H9 (cell line): ENCODE measurements around the gene UBE2N. TPM values are rescaled to one million over a fixed set of nuclear protein-coding genes. Genes with fewer than 3 reads are reported as not detected.

Experiments
- DNase-seq: peaks from one replicate; pipeline ENCODE4 v3.0.0-alpha.2; 2017
- H2AFZ ChIP-seq: one replicate; pipeline ENCODE4 v1.6.1; 2013; ENCODE audit warnings: mild to moderate bottlenecking, low read length, control low read depth, moderate library complexity
- H2AK5ac ChIP-seq: 2 replicates; pipeline ENCODE4 v1.6.1; 2013; ENCODE audit warnings: low read length, control low read depth, mixed read lengths; ENCODE audit not compliant: insufficient read length
- H2BK120ac ChIP-seq: one replicate; pipeline ENCODE4 v1.6.1; 2013; ENCODE audit warnings: low read depth, mild to moderate bottlenecking, low read length, control low read depth, inconsistent platforms; ENCODE audit not compliant: poor library complexity, severe bottlenecking
- H2BK12ac ChIP-seq: 2 replicates; pipeline ENCODE4 v1.6.1; 2013; ENCODE audit warnings: low read length, control low read depth, mixed read lengths, low read depth; ENCODE audit not compliant: insufficient read length
- H2BK15ac ChIP-seq: 2 replicates; pipeline ENCODE4 v1.6.1; 2013; ENCODE audit warnings: low read depth, low read length, control low read depth
- H2BK20ac ChIP-seq: one replicate; pipeline ENCODE4 v1.6.1; 2013; ENCODE audit warnings: low read depth, mild to moderate bottlenecking, low read length, control low read depth, inconsistent platforms; ENCODE audit not compliant: poor library complexity, severe bottlenecking
- H2BK5ac ChIP-seq: 2 replicates; pipeline ENCODE4 v1.6.1; 2013; ENCODE audit warnings: low read length, control low read depth, mixed read lengths; ENCODE audit not compliant: insufficient read length
- H3K14ac ChIP-seq: 2 replicates; pipeline ENCODE4 v1.6.1; 2013; ENCODE audit warnings: low read length, control low read depth; ENCODE audit not compliant: insufficient read depth
- H3K18ac ChIP-seq: 2 replicates; pipeline ENCODE4 v1.6.1; 2013; ENCODE audit warnings: low read depth, mild to moderate bottlenecking, mixed read lengths, low read length, control low read depth; ENCODE audit not compliant: insufficient read length
- H3K23ac ChIP-seq: 2 replicates; pipeline ENCODE4 v1.6.1; 2013; ENCODE audit warnings: low read length, control low read depth, mixed read lengths, low read depth; ENCODE audit not compliant: insufficient read length
- H3K23me2 ChIP-seq: 2 replicates; pipeline ENCODE4 v1.6.1; 2013; ENCODE audit warnings: low read depth, mild to moderate bottlenecking, mixed read lengths, low read length, control low read depth; ENCODE audit not compliant: insufficient read length, poor library complexity, severe bottlenecking
- H3K27ac ChIP-seq: 2 replicates; pipeline ENCODE4 v1.5.1; 2013; ENCODE audit warnings: low read length, control low read depth, mixed read lengths, low read depth; ENCODE audit not compliant: insufficient read length
- H3K27me3 ChIP-seq: 2 replicates; pipeline ENCODE4 v1.6.1; 2013; ENCODE audit warnings: low read length, control low read depth, inconsistent platforms; ENCODE audit not compliant: insufficient read depth
- H3K4ac ChIP-seq: 2 replicates; pipeline ENCODE4 v1.6.1; 2013; ENCODE audit warnings: low read depth, mild to moderate bottlenecking, control low read depth, inconsistent platforms, low read length, moderate library complexity
- H3K4me1 ChIP-seq: 2 replicates; pipeline ENCODE4 v1.6.1; 2013; ENCODE audit warnings: low read length, control low read depth, inconsistent platforms; ENCODE audit not compliant: insufficient read depth
- H3K4me2 ChIP-seq: 2 replicates; pipeline ENCODE4 v1.6.1; 2013; ENCODE audit warnings: low read length, control low read depth, mixed read lengths; ENCODE audit not compliant: insufficient read length, insufficient read depth
- H3K56ac ChIP-seq: 2 replicates; pipeline ENCODE4 v1.6.1; 2013; ENCODE audit warnings: low read depth, mild to moderate bottlenecking, mixed read lengths, low read length, control low read depth; ENCODE audit not compliant: insufficient read length
- H3K79me1 ChIP-seq: 2 replicates; pipeline ENCODE4 v1.6.1; 2013; ENCODE audit warnings: low read depth, mild to moderate bottlenecking, moderate library complexity, low read length, control low read depth, inconsistent platforms; ENCODE audit not compliant: insufficient read depth, poor library complexity, severe bottlenecking
- H3K79me2 ChIP-seq: 2 replicates; pipeline ENCODE4 v1.6.1; 2013; ENCODE audit warnings: low read length, control low read depth, inconsistent platforms; ENCODE audit not compliant: insufficient read depth
- H3K9ac ChIP-seq: 2 replicates; pipeline ENCODE4 v1.6.1; 2013; ENCODE audit warnings: low read length, control low read depth, mixed read lengths; ENCODE audit not compliant: insufficient read length; ENCODE audit errors: extremely low read depth
- H3K9me3 ChIP-seq: one replicate; pipeline ENCODE4 v1.6.1; 2013; ENCODE audit warnings: low read depth, low read length, inconsistent platforms; ENCODE audit not compliant: control insufficient read depth
- H3T11ph ChIP-seq: one replicate; pipeline ENCODE4 v1.6.1; 2013; ENCODE audit warnings: mild to moderate bottlenecking, low read length, control low read depth, inconsistent platforms
- H4K20me1 ChIP-seq: one replicate; pipeline ENCODE4 v1.6.1; 2013; ENCODE audit not compliant: control insufficient read depth, insufficient read length, insufficient read depth
- H4K5ac ChIP-seq: 2 replicates; pipeline ENCODE4 v1.6.1; 2013; ENCODE audit warnings: low read depth, mild to moderate bottlenecking, mixed read lengths, low read length, control low read depth; ENCODE audit not compliant: insufficient read length
- H4K8ac ChIP-seq: replicated peaks from 2 replicates; pipeline ENCODE4 v1.6.1; 2013; ENCODE audit warnings: low read length, control low read depth, mixed read lengths, low read depth; ENCODE audit not compliant: insufficient read length
- H4K91ac ChIP-seq: 2 replicates; pipeline ENCODE4 v1.6.1; 2013; ENCODE audit warnings: low read depth, mild to moderate bottlenecking, moderate library complexity, mixed read lengths, low read length, control low read depth; ENCODE audit not compliant: insufficient read length
- H3K27ac Mint-ChIP-seq, 3 experiments: 2 replicates in 2 of 3; 3 replicates in 1 of 3; pipeline ENCODE4 v1.8.0; 2020 to 2021; ENCODE audit warnings: mixed read lengths in 3 of 3, mild to moderate bottlenecking in 1 of 3, moderate library complexity in 1 of 3
- H3K27me3 Mint-ChIP-seq: 2 replicates; pipeline ENCODE4 v1.8.0; 2021; ENCODE audit warnings: low read depth, mild to moderate bottlenecking, moderate library complexity, mixed read lengths
- H3K36me3 Mint-ChIP-seq, 3 experiments: 2 replicates in 2 of 3; 3 replicates in 1 of 3; pipeline ENCODE4 v1.8.0; 2020 to 2021; ENCODE audit warnings: low read depth in 3 of 3, mixed read lengths in 3 of 3; ENCODE audit not compliant: insufficient read depth in 1 of 3
- H3K4me1 Mint-ChIP-seq, 2 experiments: 2 replicates each; pipeline ENCODE4 v1.8.0; 2020; ENCODE audit warnings: mixed read lengths in 2 of 2
- H3K4me3 Mint-ChIP-seq, 2 experiments: 2 replicates in 1 of 2; 3 replicates in 1 of 2; pipeline ENCODE4 v1.8.0; 2020 to 2021; ENCODE audit warnings: mild to moderate bottlenecking in 2 of 2, mixed read lengths in 2 of 2, moderate library complexity in 1 of 2
- H3K9me3 Mint-ChIP-seq, 2 experiments: 2 replicates in 1 of 2; 3 replicates in 1 of 2; pipeline ENCODE4 v1.8.0; 2020; ENCODE audit warnings: mild to moderate bottlenecking in 2 of 2, mixed read lengths in 2 of 2, moderate library complexity in 1 of 2
- CTCF ChIP-seq: fragments of 200-600 bp; sonication (generic); conservative IDR thresholded peaks from 3 replicates; pipeline ENCODE4 v1.8.0; 2021; ENCODE audit warnings: antibody characterized with exemption, mild to moderate bottlenecking
- WGBS: extraction: QIAGEN DNeasy Blood & Tissue Kit; methylation state at CpG from one replicate; pipeline ENCODE4 v1.1.7; 2013; ENCODE audit warnings: missing lambda C conversion rate, low lambda C conversion rate, mixed read lengths; ENCODE audit not compliant: insufficient read length; ENCODE audit errors: extremely low coverage; 5-methylcytosine and 5-hydroxymethylcytosine counted together
- total RNA-seq: library from RNA; stranded (reverse); gene quantifications from 2 replicates; pipeline ENCODE4 v1.2.1, GENCODE V29; 2021

The UBE2N gene
- total RNA-seq, 1 experiment from 2014 or later = 192 TPM

- Histone ChIP-seq H4K91ac (no peak overlapping the region), H2BK120ac (no peak overlapping the region), H3K23me2 (no peaks in the 10 kb centered on the region), H3K23ac (no peak overlapping the region), H3K79me1 (no peaks in the 10 kb centered on the region), H3K9ac (no peak overlapping the region), H2BK15ac (no peak overlapping the region), H2BK12ac (no peak overlapping the region), H3K56ac (no peak overlapping the region), H4K8ac (no peak overlapping the region), H2AFZ (no peak overlapping the region), H3K79me2 (no peaks in the 10 kb centered on the region), H2BK5ac (no peak overlapping the region), H3K14ac (no peak overlapping the region), H2BK20ac (no peak overlapping the region), H4K20me1 (no peaks in the 10 kb centered on the region), H3T11ph (no peak overlapping the region), H4K5ac (no peak overlapping the region), H3K27me3 (no peaks in the 10 kb centered on the region), H3K4me2 (no peak overlapping the region), H3K9me3 (no peaks in the 10 kb centered on the region), H3K4me1 (no peaks in the 10 kb centered on the region), H3K18ac (no peak overlapping the region), H2AK5ac (no peak overlapping the region), H3K27ac (no peak overlapping the region), H3K4ac (no peak overlapping the region)
- Mint-ChIP-seq H3K36me3 (no peaks in the 10 kb centered on the region; a peak in 1 of 7 replicates), H3K27me3 (peaks cover 1% of the 10 kb centered on the region), H3K9me3 (peaks cover 0 to 3% of the 10 kb centered on the region in 2 experiments; a peak in 2 of 5 replicates), H3K4me3 (no peak overlapping the region), H3K27ac (no peak overlapping the region), H3K4me1 (0 out of 4 replicates have a peak, but pooled peaks cover 0 to 3% of the 10 kb centered on the region in 2 experiments)
- no peak for TF ChIP-seq CTCF
- no CpG with 5 or more reads among the region's 5 CpGs for WGBS
- no peak for DNase-seq
Observed at GRCh38 chr12:93453633-93454032, 11.9 kb upstream of the UBE2N start.
